ENCODE measurements around the gene KPNA2.
"Not testable (repeated sequence)": the region's sequence is repeated elsewhere in the genome, so short reads cannot be mapped to it uniquely, and the experiment has no call there.

The KPNA2 gene

GRCh38 chr17:68080411-68081150 lies 45.0 kb downstream of the KPNA2 start:
- Histone ChIP-seq H3K9me3 (ENCODE audit: control insufficient read depth, low read length) (no peaks in the 10 kb centered on the region), H3K27me3 (ENCODE audit: control insufficient read depth, insufficient read depth, low read length, poor library complexity, severe bottlenecking) (no peaks in the 10 kb centered on the region)
- WGBS, 2 experiments: 95 to 96% methylated on average over 46 of the region's 46 CpGs

GRCh38 chr17:68081305-68082265 lies 46.0 kb downstream of the KPNA2 start:
- H3K4me3 ChIP-seq (ENCODE audit: insufficient read depth, low read depth, low read length); H3K4me1 ChIP-seq (ENCODE audit: control insufficient read depth, insufficient read depth, low read length); H3K9me3 ChIP-seq (ENCODE audit: control insufficient read depth, low read length); H3K27ac ChIP-seq (ENCODE audit: insufficient read depth, low read depth, low read length, poor library complexity, severe bottlenecking); H3K36me3 ChIP-seq (ENCODE audit: control insufficient read depth, insufficient read depth, low read length); H3K27me3 ChIP-seq (ENCODE audit: control insufficient read depth, insufficient read depth, low read length, poor library complexity, severe bottlenecking): not testable (repeated sequence)
- 95% methylated on average over 13 of the region's 13 CpGs for WGBS, 2 experiments

More at GRCh38 chr17:68080411-68081150, 45.0 kb downstream of the KPNA2 start:
- no peaks in the 10 kb centered on the region for H3K36me3 ChIP-seq (ENCODE audit: control insufficient read depth, insufficient read depth, low read length)
- H3K4me1 ChIP-seq (ENCODE audit: control insufficient read depth, insufficient read depth, low read length): no peaks in the 10 kb centered on the region
- H3K27ac ChIP-seq (ENCODE audit: insufficient read depth, low read depth, low read length, poor library complexity, severe bottlenecking): no peak overlapping the region
- no peak overlapping the region for H3K4me3 ChIP-seq (ENCODE audit: insufficient read depth, low read depth, low read length)

- Histone ChIP-seq H3K4me3 (ENCODE audit: insufficient read depth, low read depth, low read length) (no peak overlapping the region), H3K9me3 (ENCODE audit: control insufficient read depth, low read length) (no peaks in the 10 kb centered on the region), H3K4me1 (ENCODE audit: control insufficient read depth, insufficient read depth, low read length) (no peaks in the 10 kb centered on the region), H3K36me3 (ENCODE audit: control insufficient read depth, insufficient read depth, low read length) (no peaks in the 10 kb centered on the region), H3K27ac (ENCODE audit: insufficient read depth, low read depth, low read length, poor library complexity, severe bottlenecking) (no peak overlapping the region), H3K27me3 (ENCODE audit: control insufficient read depth, insufficient read depth, low read length, poor library complexity, severe bottlenecking) (no peaks in the 10 kb centered on the region)
- 81 to 82% methylated on average over 7 of the region's 7 CpGs for WGBS, 2 experiments
Observed at GRCh38 chr17:68085771-68086381, 50.3 kb downstream of the KPNA2 start.

- H3K9me3 ChIP-seq (ENCODE audit: control insufficient read depth, low read length); H3K27me3 ChIP-seq (ENCODE audit: control insufficient read depth, insufficient read depth, low read length, poor library complexity, severe bottlenecking); H3K4me1 ChIP-seq (ENCODE audit: control insufficient read depth, insufficient read depth, low read length); H3K4me3 ChIP-seq (ENCODE audit: insufficient read depth, low read depth, low read length); H3K27ac ChIP-seq (ENCODE audit: insufficient read depth, low read depth, low read length, poor library complexity, severe bottlenecking); H3K36me3 ChIP-seq (ENCODE audit: control insufficient read depth, insufficient read depth, low read length): not testable (repeated sequence)
- 85 to 88% methylated on average over 4 of the region's 4 CpGs for WGBS, 2 experiments
Observed at GRCh38 chr17:68086666-68087065, 51.1 kb downstream of the KPNA2 start.

GRCh38 chr17:68087131-68087623 lies 51.6 kb downstream of the KPNA2 start:
- not testable (repeated sequence) for H3K27ac ChIP-seq (ENCODE audit: insufficient read depth, low read depth, low read length, poor library complexity, severe bottlenecking)

GRCh38 chr17:68087851-68088250 lies 52.3 kb downstream of the KPNA2 start:
- 73 to 85% methylated on average over 4 of the region's 4 CpGs for WGBS, 2 experiments
- no peak overlapping the region for H3K27ac ChIP-seq (ENCODE audit: insufficient read depth, low read depth, low read length, poor library complexity, severe bottlenecking)

More at GRCh38 chr17:68087131-68087623, 51.6 kb downstream of the KPNA2 start:
- H3K36me3 ChIP-seq (ENCODE audit: control insufficient read depth, insufficient read depth, low read length); H3K4me3 ChIP-seq (ENCODE audit: insufficient read depth, low read depth, low read length); H3K4me1 ChIP-seq (ENCODE audit: control insufficient read depth, insufficient read depth, low read length); H3K9me3 ChIP-seq (ENCODE audit: control insufficient read depth, low read length); H3K27me3 ChIP-seq (ENCODE audit: control insufficient read depth, insufficient read depth, low read length, poor library complexity, severe bottlenecking): not testable (repeated sequence)
- 90 to 91% methylated on average over 9 of the region's 11 CpGs for WGBS, 2 experiments

GRCh38 chr17:68089881-68090280 lies 54.3 kb downstream of the KPNA2 start:
- no peak overlapping the region for H3K4me3 ChIP-seq (ENCODE audit: insufficient read depth, low read depth, low read length)
- H3K4me1 ChIP-seq (ENCODE audit: control insufficient read depth, insufficient read depth, low read length): no peaks in the 10 kb centered on the region
- no peak overlapping the region for H3K27ac ChIP-seq (ENCODE audit: insufficient read depth, low read depth, low read length, poor library complexity, severe bottlenecking)
- no peaks in the 10 kb centered on the region for H3K9me3 ChIP-seq (ENCODE audit: control insufficient read depth, low read length)
- 80 to 85% methylated on average over 3 of the region's 3 CpGs for WGBS, 2 experiments
- H3K27me3 ChIP-seq (ENCODE audit: control insufficient read depth, insufficient read depth, low read length, poor library complexity, severe bottlenecking): no peaks in the 10 kb centered on the region
- no peaks in the 10 kb centered on the region for H3K36me3 ChIP-seq (ENCODE audit: control insufficient read depth, insufficient read depth, low read length)

More at GRCh38 chr17:68087851-68088250, 52.3 kb downstream of the KPNA2 start:
- Histone ChIP-seq H3K4me1 (ENCODE audit: control insufficient read depth, insufficient read depth, low read length) (no peaks in the 10 kb centered on the region), H3K4me3 (ENCODE audit: insufficient read depth, low read depth, low read length) (no peak overlapping the region), H3K27me3 (ENCODE audit: control insufficient read depth, insufficient read depth, low read length, poor library complexity, severe bottlenecking) (no peaks in the 10 kb centered on the region), H3K36me3 (ENCODE audit: control insufficient read depth, insufficient read depth, low read length) (no peaks in the 10 kb centered on the region), H3K9me3 (ENCODE audit: control insufficient read depth, low read length) (no peaks in the 10 kb centered on the region)

- Histone ChIP-seq H3K4me1 (ENCODE audit: control insufficient read depth, insufficient read depth, low read length) (no peaks in the 10 kb centered on the region), H3K27ac (ENCODE audit: insufficient read depth, low read depth, low read length, poor library complexity, severe bottlenecking) (no peak overlapping the region), H3K9me3 (ENCODE audit: control insufficient read depth, low read length) (no peaks in the 10 kb centered on the region), H3K4me3 (ENCODE audit: insufficient read depth, low read depth, low read length) (no peak overlapping the region), H3K27me3 (ENCODE audit: control insufficient read depth, insufficient read depth, low read length, poor library complexity, severe bottlenecking) (no peaks in the 10 kb centered on the region), H3K36me3 (ENCODE audit: control insufficient read depth, insufficient read depth, low read length) (no peaks in the 10 kb centered on the region)
- 91% methylated on average over 11 of the region's 11 CpGs for WGBS, 2 experiments
Observed at GRCh38 chr17:68094481-68095078, 59.0 kb downstream of the KPNA2 start.

- Histone ChIP-seq H3K27ac (ENCODE audit: insufficient read depth, low read depth, low read length, poor library complexity, severe bottlenecking) (no peak overlapping the region), H3K9me3 (ENCODE audit: control insufficient read depth, low read length) (no peaks in the 10 kb centered on the region), H3K36me3 (ENCODE audit: control insufficient read depth, insufficient read depth, low read length) (no peaks in the 10 kb centered on the region), H3K27me3 (ENCODE audit: control insufficient read depth, insufficient read depth, low read length, poor library complexity, severe bottlenecking) (peaks cover 3% of the 10 kb centered on the region), H3K4me1 (ENCODE audit: control insufficient read depth, insufficient read depth, low read length) (no peaks in the 10 kb centered on the region), H3K4me3 (ENCODE audit: insufficient read depth, low read depth, low read length) (no peak overlapping the region)
- 88 to 92% methylated on average over 10 of the region's 10 CpGs for WGBS, 2 experiments
Observed at GRCh38 chr17:68095205-68095811, 59.8 kb downstream of the KPNA2 start.
